Measurements from ENCODE around the gene HIC1. TPM values are rescaled to one million over a fixed set of nuclear protein-coding genes. Genes with fewer than 3 reads are reported as not detected.

The HIC1 gene
- total RNA-seq, 1 donor from 2014 or later: 19.0 TPM

DNA sequence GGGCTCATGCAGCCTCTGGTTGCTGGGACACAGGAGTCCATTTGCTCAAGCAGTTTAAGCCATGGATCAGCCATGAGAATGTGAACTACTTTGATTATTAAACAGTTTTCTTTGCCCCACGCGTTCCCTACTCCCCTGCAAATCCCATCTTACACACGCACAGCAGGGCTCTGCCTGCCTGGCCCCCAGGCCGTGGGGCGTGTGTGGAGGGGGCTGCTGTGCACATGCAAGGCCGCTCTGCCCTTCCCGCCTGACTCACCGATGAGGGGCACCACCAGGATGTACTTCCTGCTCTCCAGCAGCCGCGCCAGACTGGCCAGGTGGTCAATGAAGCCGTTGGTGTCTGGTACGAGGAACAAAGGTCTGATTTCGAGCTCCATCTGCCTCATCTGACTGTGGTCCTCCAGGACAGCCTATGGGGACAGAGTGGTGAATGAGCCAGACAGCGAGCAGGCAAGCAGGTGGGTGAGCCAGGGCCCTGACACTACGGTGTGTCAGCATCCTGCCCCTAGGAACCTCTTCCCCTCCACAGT is 13.7 kb downstream of the HIC1 start:
- ATAC-seq (no peak), DNase-seq (peak; percentile 26)
- intact Hi-C loops (cut with micrococcal nuclease): no loop called here

DNA sequence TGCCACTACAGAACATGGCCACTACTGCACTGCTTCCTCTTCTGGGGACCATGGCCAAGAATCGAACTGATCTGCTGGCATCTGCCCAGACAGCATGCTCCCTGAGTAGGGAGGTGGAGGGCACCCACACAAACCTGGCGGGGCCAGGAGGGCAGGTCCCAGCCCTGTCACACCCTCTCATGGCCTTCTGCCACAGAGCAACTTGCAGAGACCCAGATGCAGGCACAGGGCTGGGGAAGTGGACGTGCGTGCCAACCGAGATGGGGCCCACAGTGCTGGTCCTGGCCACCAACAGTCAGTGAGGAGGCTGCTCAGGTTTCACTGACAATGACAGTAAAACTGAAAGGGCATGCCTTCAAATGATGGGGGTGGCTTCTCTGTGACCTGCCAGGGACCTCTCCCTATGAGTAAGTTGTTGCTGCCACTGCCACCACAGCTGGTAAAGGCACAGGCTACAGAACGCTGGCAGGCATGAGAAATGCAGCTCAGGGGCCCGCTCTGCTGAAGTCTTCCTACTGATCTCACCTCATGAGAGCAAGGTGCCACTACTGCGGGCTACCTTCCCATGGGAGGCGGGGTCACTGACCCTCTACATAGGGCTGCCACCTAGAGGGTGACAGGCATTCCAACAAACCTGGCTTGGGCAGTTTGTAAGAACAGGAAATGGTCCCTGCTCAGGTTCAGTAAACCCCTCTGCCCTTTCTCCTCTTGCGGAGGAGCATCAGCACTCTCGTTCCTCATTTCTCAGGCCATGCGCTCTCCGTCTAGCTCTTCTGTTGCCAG is 15.5 kb downstream of the HIC1 start:
- intact Hi-C loops (cut with micrococcal nuclease): no loop called here
- ATAC-seq: no peak
- DNase-seq: no peak

DNA sequence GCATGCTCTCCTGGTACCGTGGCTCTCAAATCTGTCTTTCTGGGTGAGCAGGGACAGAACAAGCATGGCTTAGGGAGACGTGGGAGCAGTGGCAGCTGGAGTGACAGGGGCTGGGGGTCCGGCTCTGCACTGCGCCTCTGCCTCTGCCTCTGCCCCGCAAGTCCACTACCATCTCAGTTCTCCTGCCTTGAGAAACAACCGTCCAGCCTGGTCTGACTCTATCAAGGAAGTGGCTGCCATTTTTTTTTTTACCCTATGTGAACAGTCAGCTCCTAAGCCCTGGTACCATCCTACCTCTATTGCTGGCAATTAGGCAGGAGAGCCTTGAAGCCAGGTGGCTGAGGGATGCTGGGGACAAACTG is 16.1 kb downstream of the HIC1 start:
- no peak for ATAC-seq
- no peak for DNase-seq
- intact Hi-C loops (cut with micrococcal nuclease): no loop called here

DNA sequence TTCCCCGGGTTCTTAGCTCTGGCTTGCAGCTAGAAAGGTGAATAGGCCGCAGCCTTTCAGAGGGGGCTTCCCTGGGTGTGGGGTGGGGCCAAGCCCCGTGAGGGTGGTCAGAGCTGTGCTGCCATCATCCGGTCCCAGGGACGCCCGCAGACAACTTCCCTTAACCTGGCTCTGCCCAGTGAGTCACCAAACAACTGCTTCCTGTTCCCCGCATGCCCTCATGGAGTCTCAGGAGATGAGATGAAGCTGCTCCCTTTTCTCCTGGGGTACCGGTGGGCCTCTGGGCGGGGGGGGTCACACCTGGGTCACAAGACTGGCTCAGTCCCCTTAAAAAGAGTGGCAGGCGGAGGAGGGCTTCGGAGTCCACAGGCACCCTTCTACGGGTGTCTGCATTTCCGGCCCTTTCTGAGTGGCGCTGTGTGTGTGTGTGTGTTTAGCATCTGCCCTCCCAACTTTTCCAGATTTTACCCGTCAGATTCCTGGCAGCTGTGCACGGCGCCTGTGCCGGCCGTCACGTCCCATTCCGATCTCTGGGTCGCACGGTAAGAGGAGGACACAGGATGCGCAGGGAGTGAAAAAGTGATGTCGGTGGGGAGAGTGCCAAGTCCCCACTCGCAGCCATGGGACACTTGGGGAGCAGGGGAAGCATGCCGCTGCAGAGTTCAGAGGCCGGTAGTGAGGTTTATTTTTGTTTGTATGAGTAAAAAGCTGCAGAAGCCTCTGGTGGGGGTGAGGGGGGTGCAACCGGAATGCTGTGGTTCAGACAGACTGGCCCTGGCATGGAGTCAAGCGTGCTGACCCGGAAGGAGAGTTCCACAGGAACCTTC is 16.8 kb downstream of the HIC1 start:
- peak; percentile 57 for ATAC-seq
- DNase-seq: peak; percentile 85
- intact Hi-C loops (cut with micrococcal nuclease): no loop called here

DNA sequence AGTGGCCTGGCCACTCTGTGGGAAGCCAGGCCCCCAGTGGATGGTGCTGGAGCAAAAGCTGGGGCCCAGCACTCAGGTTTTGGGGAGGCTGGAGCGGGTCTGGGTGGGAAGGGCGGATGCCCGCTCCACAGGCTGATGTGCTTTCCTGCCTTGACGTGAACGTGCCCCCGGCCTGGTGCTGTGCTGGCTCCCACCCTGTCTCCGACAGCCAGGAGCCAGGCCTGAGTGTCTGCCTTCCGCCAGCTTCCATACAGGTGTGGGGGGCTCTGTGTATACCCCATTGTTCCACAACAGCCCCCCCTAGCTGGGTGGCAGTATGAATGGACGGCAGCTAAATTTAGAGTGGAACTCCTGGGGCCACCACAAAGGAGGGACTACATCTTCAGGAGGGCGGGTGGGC is 20.0 kb downstream of the HIC1 start:
- no peak for ATAC-seq
- intact Hi-C loops (cut with micrococcal nuclease): no loop called here
- DNase-seq: peak; percentile 40

DNA sequence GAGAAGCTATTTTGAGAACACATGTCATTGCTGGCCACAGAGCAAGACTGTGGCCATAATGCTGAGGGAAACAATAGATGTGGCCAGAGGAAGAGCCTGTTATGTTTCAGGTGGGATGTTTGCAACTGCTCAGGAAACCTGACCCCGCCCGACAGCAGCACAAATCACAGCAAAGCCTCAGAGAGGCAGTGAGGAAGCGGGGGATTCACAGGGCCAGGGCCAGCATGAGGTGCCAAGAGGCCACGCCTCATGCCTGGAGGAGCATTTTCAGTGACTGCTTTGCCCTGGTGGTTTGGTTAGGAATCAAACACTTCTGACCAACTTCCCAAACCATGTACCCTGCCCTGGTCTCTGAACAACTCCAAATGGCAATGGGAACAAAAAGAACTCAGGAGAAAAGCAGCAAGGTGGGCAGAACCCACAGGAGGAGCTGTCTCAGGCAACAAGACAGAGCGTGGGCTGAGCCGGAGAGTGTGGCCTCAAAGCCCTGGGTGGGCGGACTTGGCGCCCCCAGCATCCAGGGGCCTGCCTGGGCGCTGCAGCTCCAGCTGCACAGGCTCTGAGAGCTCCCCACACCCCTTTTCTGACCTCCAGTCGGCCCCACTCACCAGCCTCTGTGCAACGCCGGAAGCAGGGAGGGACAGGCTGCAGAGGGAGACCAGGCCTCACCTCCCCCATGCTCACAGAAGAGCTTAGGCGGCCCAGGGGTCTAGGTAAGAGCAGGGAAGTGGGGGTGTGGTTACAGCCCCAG is 20.6 kb downstream of the HIC1 start:
- intact Hi-C loops (cut with micrococcal nuclease): no loop called here
- peak; percentile 62 for ATAC-seq
- DNase-seq: peak; percentile 71

DNA sequence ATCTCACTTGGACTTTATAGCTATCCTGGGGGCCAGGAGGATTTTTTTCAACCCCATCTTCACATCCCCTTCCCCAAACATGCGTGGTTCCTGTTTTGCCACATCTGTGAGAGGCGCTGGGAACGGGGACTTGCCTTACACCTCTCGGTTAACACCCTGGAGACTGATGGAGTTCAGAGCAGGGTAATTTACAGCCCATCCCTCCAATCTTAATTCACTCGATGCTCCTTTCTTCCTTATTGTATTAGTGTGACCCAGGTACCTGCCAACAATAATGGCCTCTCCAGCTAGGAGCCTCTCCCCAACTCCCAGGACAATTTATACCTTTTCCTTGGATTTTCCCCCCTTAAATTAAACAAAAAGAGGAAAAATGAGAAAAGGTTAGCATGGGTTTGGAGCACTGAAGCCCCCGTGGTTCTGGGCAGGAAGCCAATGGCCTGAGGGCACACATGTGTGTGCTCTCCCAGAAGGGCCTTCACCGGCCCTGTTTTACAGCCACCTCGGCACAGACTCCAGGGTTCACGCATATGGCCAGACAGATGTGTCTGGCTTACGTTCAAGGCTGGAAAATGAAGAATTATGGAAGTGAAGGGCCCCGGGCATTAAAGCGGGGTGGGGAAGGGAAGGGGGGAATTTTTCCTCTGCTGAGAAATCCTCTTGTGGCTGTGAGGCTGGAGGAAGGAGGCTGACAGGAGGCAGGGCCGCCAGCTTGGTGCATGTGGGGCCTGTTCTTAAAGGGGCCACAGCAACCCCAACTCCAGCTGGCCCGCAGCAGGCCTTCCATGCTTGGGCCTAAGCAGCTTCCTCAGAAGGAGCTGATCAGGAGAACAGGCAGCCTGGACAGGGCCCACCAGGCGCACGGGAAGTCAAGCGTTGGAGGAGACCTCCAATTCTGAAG is 21.4 kb downstream of the HIC1 start:
- DNase-seq (peak; percentile 38), ATAC-seq (no peak)
- intact Hi-C loops (cut with micrococcal nuclease): no loop called here

DNA sequence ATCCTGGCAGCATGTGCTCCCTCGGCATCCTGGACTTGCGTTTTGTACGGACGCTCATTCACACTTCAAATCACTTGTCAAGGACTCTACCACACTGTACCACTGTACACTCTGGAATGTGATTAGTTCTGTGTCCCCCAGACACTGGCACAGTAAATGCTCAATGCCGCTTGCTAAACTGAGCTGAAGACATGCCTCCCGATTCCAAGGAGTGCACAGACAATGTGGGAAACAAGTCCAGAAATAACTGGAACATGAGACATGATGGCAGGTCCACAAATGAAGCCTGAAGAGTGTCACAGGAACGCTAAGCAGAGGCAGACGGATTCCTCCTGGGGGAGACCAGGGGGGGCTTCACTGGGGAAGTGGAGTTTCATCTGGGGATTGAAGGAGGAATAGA is 22.1 kb downstream of the HIC1 start:
- no peak for ATAC-seq
- DNase-seq: no peak
- intact Hi-C loops (cut with micrococcal nuclease): no loop called here

DNA sequence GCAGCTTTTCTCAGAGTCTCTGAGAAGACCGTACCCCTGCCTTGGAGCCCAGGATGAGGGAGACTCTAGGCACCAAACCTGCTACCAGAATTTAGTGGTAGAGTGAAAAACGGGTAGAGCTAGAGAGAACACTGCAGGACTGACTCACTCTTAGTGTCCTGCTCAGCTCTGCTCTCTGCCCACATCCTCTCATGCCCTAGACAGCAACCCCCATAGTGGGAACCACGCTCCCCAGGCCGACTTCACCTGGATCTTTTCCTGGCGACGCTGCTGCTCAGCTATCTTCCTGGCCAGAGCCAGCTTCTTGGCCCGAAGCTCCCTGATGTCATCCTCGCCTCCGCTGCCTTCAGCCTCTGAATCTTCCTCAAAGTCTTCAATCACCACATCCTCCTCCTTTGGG is 26.7 kb downstream of the HIC1 start:
- no peak for DNase-seq
- intact Hi-C loops (cut with micrococcal nuclease): no loop called here
- no peak for ATAC-seq

DNA sequence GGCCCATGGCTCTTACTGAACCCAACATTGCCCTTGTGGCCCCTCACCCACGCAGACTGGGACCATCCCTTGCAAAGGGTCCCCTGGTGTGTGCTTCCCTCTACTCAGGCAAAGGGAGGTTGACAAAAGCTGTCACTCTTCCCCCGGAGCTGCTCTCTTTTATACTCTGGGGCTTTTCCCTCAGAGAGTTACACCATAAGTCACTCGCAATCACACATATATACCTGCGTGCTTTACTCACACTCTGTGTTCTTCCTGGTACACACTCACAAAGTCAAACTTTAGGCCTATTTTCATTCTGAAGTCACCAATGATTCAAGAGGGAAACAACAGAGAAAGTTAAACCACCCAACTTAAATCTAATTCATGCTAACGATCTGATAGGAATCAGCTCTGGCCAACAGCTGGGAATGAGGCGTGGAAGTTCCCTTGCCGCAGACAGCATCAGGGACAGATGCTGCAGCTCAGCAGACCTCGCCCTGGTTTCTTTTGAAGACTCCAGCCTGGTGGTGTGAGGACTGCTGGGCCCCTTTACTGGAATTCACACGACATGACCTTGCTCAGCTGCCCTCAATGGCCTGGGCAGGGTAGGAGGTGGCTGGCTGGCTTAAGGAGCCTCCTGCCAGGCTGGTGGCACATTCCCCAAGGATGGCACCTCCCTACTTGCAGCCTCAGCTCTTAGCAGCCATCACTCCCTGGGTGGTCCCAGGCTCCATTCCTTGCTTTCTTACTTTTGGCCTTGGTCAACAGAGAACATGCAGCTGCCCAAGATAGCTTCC is 27.3 kb downstream of the HIC1 start:
- intact Hi-C loops (cut with micrococcal nuclease): no loop called here
- DNase-seq: no peak
- ATAC-seq: no peak

DNA sequence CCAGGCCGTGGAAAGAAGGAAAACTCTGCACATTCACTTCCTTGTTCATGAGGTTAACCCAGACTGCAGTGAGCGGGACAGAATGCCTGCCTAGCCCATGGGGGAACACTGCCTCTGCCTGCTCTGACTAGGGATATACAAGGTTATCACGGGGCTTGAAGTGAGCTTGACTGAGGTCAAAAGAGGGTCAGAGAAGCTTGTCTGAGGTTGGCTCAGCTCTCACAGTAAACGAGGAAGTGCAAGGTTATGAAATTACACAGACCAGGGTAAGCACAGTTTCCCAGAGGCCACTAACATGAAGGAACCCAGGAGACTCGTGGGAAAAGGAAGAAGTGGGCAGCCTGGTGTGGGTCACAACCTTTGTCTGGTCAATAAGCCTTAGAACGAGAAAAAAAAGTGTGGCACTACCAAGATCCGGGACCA is 28.7 kb downstream of the HIC1 start:
- DNase-seq: peak; percentile 46
- intact Hi-C loops (cut with micrococcal nuclease): no loop called here
- peak; percentile 25 for ATAC-seq

DNA sequence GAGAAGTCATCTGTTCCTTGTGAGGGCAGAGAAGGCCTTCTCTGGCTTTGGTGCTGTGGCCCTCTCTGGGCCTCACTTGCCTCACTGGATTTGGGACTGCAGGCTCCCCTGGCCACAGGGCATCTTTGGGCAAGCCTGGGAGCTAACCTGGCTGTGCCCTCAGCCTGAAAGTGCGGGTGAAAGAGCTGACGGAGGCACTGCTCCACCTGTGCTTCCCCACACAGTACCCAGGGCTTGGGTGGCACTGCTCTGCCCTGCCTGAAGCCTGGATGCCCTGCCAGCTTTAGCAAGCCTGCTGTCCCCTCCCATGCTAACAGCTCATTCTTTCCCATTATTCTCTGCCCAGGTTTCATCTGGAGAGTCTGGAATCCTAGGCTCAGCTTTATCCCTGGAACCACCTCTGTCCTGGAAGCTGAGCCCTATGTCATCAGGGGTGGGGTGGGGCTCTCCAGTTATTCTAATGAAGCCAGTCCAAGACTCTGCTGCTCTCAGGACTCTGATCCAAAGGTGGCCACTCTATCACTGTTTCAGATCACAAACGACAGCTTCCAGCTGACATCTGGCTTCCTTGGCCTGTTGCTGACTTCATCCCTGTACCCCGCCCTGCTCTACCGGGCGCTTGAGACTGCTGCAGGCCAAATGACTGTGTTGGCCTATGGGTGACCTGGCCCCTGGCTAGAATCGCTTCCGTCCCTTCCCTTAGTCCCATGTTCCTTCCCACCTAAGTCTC is 29.3 kb downstream of the HIC1 start:
- DNase-seq (peak; percentile 78), ATAC-seq (peak; percentile 71)
- intact Hi-C loops (cut with micrococcal nuclease): no loop called here

DNA sequence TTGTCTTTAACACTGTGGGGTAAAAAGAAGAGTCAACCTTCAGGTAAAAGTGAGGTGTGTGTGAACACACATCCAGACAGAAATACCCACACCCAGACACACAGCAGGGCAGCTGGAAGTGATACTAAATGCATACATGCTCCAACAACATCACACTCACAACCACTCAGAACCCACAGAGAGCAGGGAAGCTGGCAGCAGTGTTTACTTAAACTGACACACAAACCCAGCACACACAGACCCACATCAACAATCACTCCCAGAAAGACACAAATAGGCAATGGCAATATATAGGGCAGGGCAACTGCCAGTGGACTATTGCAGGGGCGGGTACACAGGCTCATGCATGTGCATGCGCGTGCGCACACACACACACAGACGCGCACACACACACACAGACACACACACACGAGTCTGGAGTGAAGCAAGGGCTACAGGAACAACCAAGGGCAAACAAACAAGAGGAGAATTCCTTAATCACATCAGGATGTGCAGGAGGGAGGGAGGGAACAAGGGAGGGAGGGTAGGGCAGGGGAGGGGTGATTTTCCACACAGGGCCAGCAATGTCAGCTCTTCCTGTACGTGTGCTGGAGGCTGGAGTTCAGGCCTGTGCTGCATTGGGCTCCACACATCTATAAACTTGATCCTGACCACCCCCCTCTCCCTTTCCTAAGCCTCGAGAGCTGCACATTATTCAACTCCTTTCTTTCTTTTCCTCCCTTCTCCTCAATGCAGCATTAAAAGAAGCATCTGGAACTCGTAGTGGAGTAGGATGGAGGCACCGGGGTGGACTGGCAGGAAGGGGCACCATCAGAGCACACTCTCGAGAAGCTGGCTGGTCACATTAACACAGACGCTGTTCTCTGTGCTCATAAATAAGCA is 30.1 kb downstream of the HIC1 start:
- ATAC-seq: peak; percentile 58
- intact Hi-C loops (cut with micrococcal nuclease): no loop called here
- DNase-seq: peak; percentile 81

DNA sequence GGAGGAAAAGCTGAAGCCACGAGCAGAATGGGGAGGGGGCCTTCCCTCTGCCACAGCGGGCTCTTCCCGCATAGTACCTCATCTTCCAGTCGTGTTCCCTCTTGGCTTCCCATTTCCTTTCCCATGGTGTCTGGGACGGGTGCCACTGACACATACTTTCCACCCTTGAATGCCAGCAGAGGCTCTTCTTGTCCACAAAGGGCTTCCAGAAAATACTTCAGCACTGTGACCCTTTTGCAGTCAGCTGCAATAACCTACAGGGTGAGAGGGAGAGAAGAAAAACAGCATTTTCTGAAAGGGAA is 30.7 kb downstream of the HIC1 start:
- intact Hi-C loops (cut with micrococcal nuclease): no loop called here
- ATAC-seq: peak; percentile 55
- DNase-seq: peak; percentile 76

DNA sequence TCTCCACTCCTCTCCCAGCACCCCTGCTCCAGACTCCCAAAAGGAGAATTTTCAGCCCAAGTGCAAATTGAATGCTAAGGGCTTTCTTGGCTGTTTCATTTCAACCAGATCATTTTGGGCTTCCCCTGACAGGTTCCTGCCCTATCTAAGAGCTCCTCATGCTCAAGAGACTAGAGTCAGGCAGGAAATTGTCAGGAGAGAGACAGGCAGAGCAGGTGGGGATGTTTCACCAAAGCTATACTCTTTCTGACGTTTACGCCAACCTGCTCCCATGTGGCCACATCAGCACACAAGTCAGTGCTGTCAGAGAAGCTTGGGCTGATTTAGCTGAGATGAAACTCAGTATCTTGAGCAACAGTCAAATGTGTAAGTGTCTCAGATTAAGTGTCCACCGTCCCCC is 31.4 kb downstream of the HIC1 start:
- ATAC-seq (no peak), DNase-seq (no peak)
- intact Hi-C loops (cut with micrococcal nuclease): no loop called here

DNA sequence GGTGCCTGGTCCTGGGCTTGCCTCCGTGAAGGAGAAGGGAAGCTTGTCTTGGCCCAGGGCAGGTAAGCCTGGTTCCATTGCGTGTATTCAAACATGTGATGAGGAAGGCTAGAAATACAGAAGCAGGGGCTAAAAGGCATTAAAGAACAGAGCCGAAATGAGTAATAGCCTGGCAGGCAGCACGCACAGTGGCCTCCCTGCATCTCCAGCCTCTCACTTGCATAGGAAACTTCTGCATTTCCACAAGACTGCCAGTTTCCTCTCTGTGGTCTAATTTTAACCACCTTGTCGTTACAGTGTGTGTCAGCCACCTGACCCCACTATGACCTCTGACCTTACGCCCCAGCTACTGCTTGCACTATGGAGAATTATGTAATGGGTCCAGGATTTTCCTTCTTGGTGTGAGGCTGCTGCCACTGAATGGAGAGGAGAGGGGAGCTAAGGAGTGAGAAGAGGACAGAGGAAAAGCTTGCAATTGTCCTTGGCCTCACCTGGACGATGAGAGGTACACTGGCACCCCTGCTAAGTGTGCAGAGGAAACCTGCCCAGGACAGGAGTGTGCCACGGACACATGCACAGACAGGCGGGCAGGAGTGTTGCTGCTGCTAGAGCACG is 32.8 kb downstream of the HIC1 start:
- peak; percentile 50 for DNase-seq
- intact Hi-C loops (cut with micrococcal nuclease): no loop called here
- ATAC-seq: no peak
